ENCODE results near the gene C3orf20.
A peak's percentile ranks its signal among the peaks of the same experiment; 100 is the strongest.

C3orf20 gene

GRCh38 chr3:14779069-14779685 lies 104.2 kb downstream of the C3orf20 start:
- no peak for DNase-seq

- peak in 1 of 2 experiments; percentile 32 for DNase-seq
These were observed 106.1 kb downstream of the C3orf20 start for GRCh38 chr3:14780927-14781507.

GRCh38 chr3:14783480-14784086 lies 108.6 kb downstream of the C3orf20 start:
- no peak for DNase-seq

GRCh38 chr3:14784087-14784681 lies 109.2 kb downstream of the C3orf20 start:
- peak in 1 of 2 experiments; percentile 9 for DNase-seq

GRCh38 chr3:14785207-14786155 lies 110.5 kb downstream of the C3orf20 start:
- no peak for DNase-seq

- no peak for DNase-seq
These were observed 111.4 kb downstream of the C3orf20 start for GRCh38 chr3:14786369-14786768.

GRCh38 chr3:14787630-14788029 lies 112.7 kb downstream of the C3orf20 start:
- no peak for DNase-seq

GRCh38 chr3:14788644-14789043 lies 113.7 kb downstream of the C3orf20 start:
- no peak for DNase-seq

GRCh38 chr3:14789221-14789620 lies 114.3 kb downstream of the C3orf20 start:
- no peak for DNase-seq

- DNase-seq: no peak
These were observed 114.8 kb downstream of the C3orf20 start for GRCh38 chr3:14789640-14790285.

- DNase-seq: peak; percentile 18 to 62
These were observed 116.5 kb downstream of the C3orf20 start for GRCh38 chr3:14791343-14791945.

GRCh38 chr3:14792691-14793121 lies 117.8 kb downstream of the C3orf20 start:
- no peak for DNase-seq

- no peak for DNase-seq
These were observed 118.4 kb downstream of the C3orf20 start for GRCh38 chr3:14793126-14793857.

- no peak for DNase-seq
These were observed 118.9 kb downstream of the C3orf20 start for GRCh38 chr3:14793858-14794234.

GRCh38 chr3:14794435-14794834 lies 119.5 kb downstream of the C3orf20 start:
- no peak for DNase-seq

GRCh38 chr3:14795996-14796395 lies 121.1 kb downstream of the C3orf20 start:
- DNase-seq: no peak

- DNase-seq: no peak
These were observed 121.6 kb downstream of the C3orf20 start for GRCh38 chr3:14796403-14797077.

GRCh38 chr3:14797731-14798130 lies 122.8 kb downstream of the C3orf20 start:
- DNase-seq: no peak

GRCh38 chr3:14798231-14798630 lies 123.3 kb downstream of the C3orf20 start:
- DNase-seq: no peak

GRCh38 chr3:14799146-14799545 lies 124.2 kb downstream of the C3orf20 start:
- DNase-seq: no peak

- no peak for DNase-seq
These were observed 126.1 kb downstream of the C3orf20 start for GRCh38 chr3:14801031-14801430.

Measured in NCI-H2081 (cell line).